Fibroblast of lung (primary cell): ENCODE results near the gene DOCK3. TPM values are rescaled to one million over a fixed set of nuclear protein-coding genes. Genes with fewer than 3 reads are reported as not detected.
"Not testable (repeated sequence)": the region's sequence is repeated elsewhere in the genome, so short reads cannot be mapped to it uniquely, and the experiment has no call there.

Experiments used
- DNase-seq, 2 donors: peaks; one replicate each; pipeline versions ENCODE4 v3.0.0 to v3.0.0-alpha.2; 2010; ENCODE audit warnings: low read depth in 2 of 2
- H2AFZ ChIP-seq: 2 replicates; pipeline ENCODE4 v1.5.1; 2012; ENCODE audit warnings: low read length, control low read depth, inconsistent platforms
- H3K27ac ChIP-seq: 2 replicates; pipeline ENCODE4 v1.5.1; 2011; ENCODE audit warnings: low read length, control low read depth; ENCODE audit not compliant: insufficient read depth
- H3K27me3 ChIP-seq: 2 replicates; pipeline ENCODE4 v1.5.1; 2011; ENCODE audit warnings: mild to moderate bottlenecking, low read length; ENCODE audit not compliant: control insufficient read depth, insufficient read depth
- H3K36me3 ChIP-seq: 2 replicates; pipeline ENCODE4 v1.5.1; 2011; ENCODE audit warnings: low read length; ENCODE audit not compliant: control insufficient read depth, insufficient read depth
- H3K4me1 ChIP-seq: 2 replicates; pipeline ENCODE4 v1.5.1; 2011; ENCODE audit warnings: low read length; ENCODE audit not compliant: control insufficient read depth, insufficient read depth; ENCODE audit errors: extremely low read depth
- H3K4me2 ChIP-seq: 2 replicates; pipeline ENCODE4 v1.5.1; 2011; ENCODE audit warnings: low read length, control low read depth; ENCODE audit not compliant: insufficient read depth; ENCODE audit errors: extremely low read depth
- H3K4me3 ChIP-seq, 4 experiments: fragments of 200-600 bp in 1 of 4; sonication (generic) in 1 of 4; replicated peaks in 1 of 4; 2 replicates each; pipeline ENCODE4 v1.5.1; 2011 to 2016; ENCODE audit warnings: low read length in 4 of 4, low read depth in 3 of 4, mild to moderate bottlenecking in 3 of 4, control low read depth in 2 of 4, inconsistent platforms in 1 of 4, mixed read lengths in 1 of 4; ENCODE audit not compliant: insufficient read depth in 1 of 4; ENCODE audit errors: control extremely low read depth in 1 of 4
- H3K79me2 ChIP-seq: 2 replicates; pipeline ENCODE4 v1.5.1; 2012; ENCODE audit warnings: mild to moderate bottlenecking, low read length, inconsistent platforms; ENCODE audit not compliant: control insufficient read depth, insufficient read depth
- H3K9ac ChIP-seq: 2 replicates; pipeline ENCODE4 v1.5.1; 2011; ENCODE audit warnings: mild to moderate bottlenecking, low read length, control low read depth; ENCODE audit not compliant: insufficient read depth
- H3K9me3 ChIP-seq: 2 replicates; pipeline ENCODE4 v1.5.1; 2012; ENCODE audit warnings: low read depth, low read length; ENCODE audit not compliant: control insufficient read depth, insufficient read depth
- H4K20me1 ChIP-seq: 2 replicates; pipeline ENCODE4 v1.5.1; 2011; ENCODE audit warnings: low read length; ENCODE audit not compliant: control insufficient read depth, insufficient read depth; ENCODE audit errors: extremely low read depth
- CTCF ChIP-seq, 2 donors: IDR thresholded peaks in 1 of 2; conservative IDR thresholded peaks in 1 of 2; 1 replicate in 1 of 2; 2 replicates in 1 of 2; pipeline ENCODE4 v1.5.1; 2011 to 2012; ENCODE audit warnings: low read length in 2 of 2, control low read depth in 1 of 2, inconsistent platforms in 1 of 2, low read depth in 1 of 2, mild to moderate bottlenecking in 1 of 2
- EZH2 ChIP-seq: IDR thresholded peaks from 2 replicates; pipeline ENCODE4 v1.5.1; 2012; ENCODE audit warnings: low read length, control low read depth, mild to moderate bottlenecking; ENCODE audit errors: missing control alignments
- polyA plus RNA-seq, 2 donors: library from polyadenylated mRNA; depleted of rRNA in 1 of 2; stranded (reverse) in 1 of 2; unstranded in 1 of 2; fragments of >200 nt; gene quantifications; 2 replicates each; pipeline ENCODE4 v1.2.1, GENCODE V29; 2011 to 2012; ENCODE audit warnings: missing spikeins in 1 of 2
- total RNA-seq: library from RNA; depleted of rRNA; stranded (reverse); fragments of >200 nt; gene quantifications from 2 replicates; pipeline ENCODE4 v1.2.1, GENCODE V29; 2014

DOCK3 gene
- total and polyA plus RNA-seq, 2 donors (not counting 1 experiment from before 2014, with no cell fraction given) = 0.07 to 0.17 TPM

- H3K36me3 ChIP-seq = no peaks in the 10 kb centered on the region
- H3K27ac ChIP-seq = no peak overlapping the region
- no peak for TF ChIP-seq EZH2
- no peak for TF ChIP-seq CTCF (conservative IDR thresholded peaks at IDR 0.05 in 1 of 2, IDR thresholded peaks at IDR 0.05 in 1 of 2; ENCODE audit: low read depth in 1 of 2, low read length in 2 of 2)
- H3K79me2 ChIP-seq = no peaks in the 10 kb centered on the region
- H3K9me3 ChIP-seq = no peaks in the 10 kb centered on the region
- no peak overlapping the region for H3K4me3 ChIP-seq
- H3K27me3 ChIP-seq = no peaks in the 10 kb centered on the region
- H3K4me1 ChIP-seq = no peaks in the 10 kb centered on the region
- DNase-seq = no peak
- no peak overlapping the region for H3K4me2 ChIP-seq
- no peak overlapping the region for H3K9ac ChIP-seq
- H2AFZ ChIP-seq = no peak overlapping the region
- H4K20me1 ChIP-seq = no peaks in the 10 kb centered on the region
Observed at GRCh38 chr3:51307458-51307857, 632.7 kb downstream of the DOCK3 start.

GRCh38 chr3:51307945-51308607 lies 633.3 kb downstream of the DOCK3 start:
- H3K4me2 ChIP-seq, H3K27me3 ChIP-seq, H3K9ac ChIP-seq, H3K4me1 ChIP-seq, H4K20me1 ChIP-seq, H2AFZ ChIP-seq, H3K27ac ChIP-seq, H3K9me3 ChIP-seq, H3K4me3 ChIP-seq, H3K36me3 ChIP-seq, H3K79me2 ChIP-seq: not testable (repeated sequence)
- peak in 1 of 2 donors; percentile 3 for DNase-seq

- Histone ChIP-seq H3K4me1 (no peaks in the 10 kb centered on the region), H3K79me2 (no peaks in the 10 kb centered on the region), H3K9ac (no peak overlapping the region), H4K20me1 (no peaks in the 10 kb centered on the region), H3K27ac (no peak overlapping the region), H3K27me3 (no peaks in the 10 kb centered on the region), H3K4me2 (no peak overlapping the region), H3K4me3 (no peak overlapping the region), H3K36me3 (no peaks in the 10 kb centered on the region), H3K9me3 (no peaks in the 10 kb centered on the region), H2AFZ (no peak overlapping the region)
- peak; percentile 23 to 40 for DNase-seq
- TF ChIP-seq EZH2 (no peak), CTCF (conservative IDR thresholded peaks at IDR 0.05 in 1 of 2, IDR thresholded peaks at IDR 0.05 in 1 of 2; ENCODE audit: low read depth in 1 of 2, low read length in 2 of 2) (peak; percentile 39 to 58)
Observed at GRCh38 chr3:51311055-51311454, 636.3 kb downstream of the DOCK3 start.
